Measurements from ENCODE around the gene ECHS1.

- TF ChIP-seq MAZ (IDR thresholded peaks at IDR 0.05; ENCODE audit: borderline replicate concordance, low read depth, low read length) (no peak), POLR2A (IDR thresholded peaks at IDR 0.05; ENCODE audit: low read length) (no peak), ESRRA (IDR thresholded peaks at IDR 0.05; ENCODE audit: borderline replicate concordance, low read length) (no peak), CTCF (IDR thresholded peaks at IDR 0.05) (no peak), FOSL2 (IDR thresholded peaks at IDR 0.05) (no peak), FOSL2 (CRISPR knock-in tag; IDR thresholded peaks at IDR 0.05) (no peak)
Measured at GRCh38 chr10:133405272-133405671, 32.1 kb upstream of the ECHS1 start.
